ENCODE results near the gene SCO2.

DNA sequence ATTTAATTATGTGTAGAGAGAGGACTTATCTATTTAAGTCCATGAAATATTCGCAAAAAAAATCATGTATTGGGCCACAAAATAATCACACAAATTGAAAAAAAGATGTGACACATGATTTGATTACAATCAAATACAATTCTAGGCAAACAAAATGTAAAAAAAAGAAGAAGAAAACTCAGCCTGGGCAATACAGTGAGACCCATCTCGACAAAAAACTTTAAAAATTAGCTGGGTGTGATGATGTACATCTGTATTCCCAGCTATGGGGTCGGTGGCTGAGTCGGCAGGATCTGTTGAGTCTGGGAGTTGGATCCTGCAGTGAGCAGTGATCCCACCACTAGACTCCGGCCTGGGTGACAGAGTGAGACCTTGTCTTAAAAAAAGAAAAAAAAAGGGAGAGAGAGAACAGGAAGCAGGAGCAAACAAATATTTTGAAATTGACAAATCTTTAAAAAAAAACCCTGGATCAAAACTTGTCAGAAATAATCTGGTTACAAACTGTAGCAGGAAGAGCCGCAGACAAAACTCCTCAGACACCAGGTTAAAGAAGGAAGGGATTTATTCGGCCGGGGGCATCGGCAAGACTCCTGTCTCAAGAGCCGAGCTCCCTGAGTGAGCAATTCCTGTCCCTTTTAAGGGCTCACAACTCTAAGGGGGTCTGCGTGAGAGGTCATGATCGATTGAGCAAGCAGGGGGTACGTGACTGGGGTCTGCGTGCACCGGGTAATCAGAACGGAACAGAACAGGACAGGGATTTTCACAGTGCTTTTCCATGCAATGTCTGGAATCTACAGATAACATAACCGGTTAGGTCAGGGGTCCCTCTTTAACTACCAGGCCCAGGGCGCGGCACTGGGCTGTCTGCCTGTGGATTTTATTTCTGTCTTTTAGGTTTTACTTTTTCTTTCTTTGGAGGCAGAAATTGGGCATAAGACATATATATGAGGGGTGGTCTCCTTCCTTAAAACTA, 7.7 kb upstream of the SCO2 start:
- TF ChIP-seq, protein P1, sequence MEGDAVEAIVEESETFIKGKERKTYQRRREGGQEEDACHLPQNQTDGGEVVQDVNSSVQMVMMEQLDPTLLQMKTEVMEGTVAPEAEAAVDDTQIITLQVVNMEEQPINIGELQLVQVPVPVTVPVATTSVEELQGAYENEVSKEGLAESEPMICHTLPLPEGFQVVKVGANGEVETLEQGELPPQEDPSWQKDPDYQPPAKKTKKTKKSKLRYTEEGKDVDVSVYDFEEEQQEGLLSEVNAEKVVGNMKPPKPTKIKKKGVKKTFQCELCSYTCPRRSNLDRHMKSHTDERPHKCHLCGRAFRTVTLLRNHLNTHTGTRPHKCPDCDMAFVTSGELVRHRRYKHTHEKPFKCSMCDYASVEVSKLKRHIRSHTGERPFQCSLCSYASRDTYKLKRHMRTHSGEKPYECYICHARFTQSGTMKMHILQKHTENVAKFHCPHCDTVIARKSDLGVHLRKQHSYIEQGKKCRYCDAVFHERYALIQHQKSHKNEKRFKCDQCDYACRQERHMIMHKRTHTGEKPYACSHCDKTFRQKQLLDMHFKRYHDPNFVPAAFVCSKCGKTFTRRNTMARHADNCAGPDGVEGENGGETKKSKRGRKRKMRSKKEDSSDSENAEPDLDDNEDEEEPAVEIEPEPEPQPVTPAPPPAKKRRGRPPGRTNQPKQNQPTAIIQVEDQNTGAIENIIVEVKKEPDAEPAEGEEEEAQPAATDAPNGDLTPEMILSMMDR (IDR thresholded peaks at IDR 0.05) = no peak
- no peak for TF ChIP-seq POLR2A (IDR thresholded peaks at IDR 0.05)
